Measurements from ENCODE around the gene LSM5.

Gene LSM5

DNA sequence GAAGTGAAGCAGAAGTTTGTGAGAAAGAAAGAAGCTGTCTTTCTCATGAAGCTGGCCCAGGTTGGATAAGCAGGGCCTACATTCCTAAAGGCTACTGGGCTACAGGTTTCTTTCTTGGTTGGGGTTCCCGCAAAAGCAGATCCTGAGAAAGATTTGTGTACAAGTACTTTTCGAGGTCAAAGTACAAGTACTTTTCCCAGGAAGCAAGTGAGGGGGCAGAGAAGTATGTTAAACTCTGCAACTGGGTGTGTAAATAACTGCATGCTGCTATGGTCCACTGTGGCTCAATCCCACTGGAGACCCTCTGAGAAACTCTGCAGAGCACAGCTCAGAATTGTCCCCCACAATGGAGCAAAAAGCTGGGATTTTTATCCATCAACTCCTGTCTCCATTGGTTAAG lies 28.7 kb downstream of the LSM5 start:
- TF ChIP-seq, protein P1, sequence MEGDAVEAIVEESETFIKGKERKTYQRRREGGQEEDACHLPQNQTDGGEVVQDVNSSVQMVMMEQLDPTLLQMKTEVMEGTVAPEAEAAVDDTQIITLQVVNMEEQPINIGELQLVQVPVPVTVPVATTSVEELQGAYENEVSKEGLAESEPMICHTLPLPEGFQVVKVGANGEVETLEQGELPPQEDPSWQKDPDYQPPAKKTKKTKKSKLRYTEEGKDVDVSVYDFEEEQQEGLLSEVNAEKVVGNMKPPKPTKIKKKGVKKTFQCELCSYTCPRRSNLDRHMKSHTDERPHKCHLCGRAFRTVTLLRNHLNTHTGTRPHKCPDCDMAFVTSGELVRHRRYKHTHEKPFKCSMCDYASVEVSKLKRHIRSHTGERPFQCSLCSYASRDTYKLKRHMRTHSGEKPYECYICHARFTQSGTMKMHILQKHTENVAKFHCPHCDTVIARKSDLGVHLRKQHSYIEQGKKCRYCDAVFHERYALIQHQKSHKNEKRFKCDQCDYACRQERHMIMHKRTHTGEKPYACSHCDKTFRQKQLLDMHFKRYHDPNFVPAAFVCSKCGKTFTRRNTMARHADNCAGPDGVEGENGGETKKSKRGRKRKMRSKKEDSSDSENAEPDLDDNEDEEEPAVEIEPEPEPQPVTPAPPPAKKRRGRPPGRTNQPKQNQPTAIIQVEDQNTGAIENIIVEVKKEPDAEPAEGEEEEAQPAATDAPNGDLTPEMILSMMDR (IDR thresholded peaks at IDR 0.05): no peak
- H3K9me3 ChIP-seq: no peaks in the 10 kb centered on the region
- no peaks in the 10 kb centered on the region for H3K36me3 ChIP-seq
- no peaks in the 10 kb centered on the region for H3K4me1 ChIP-seq (ENCODE audit: control insufficient read depth in 1 of 2, insufficient read depth in 1 of 2, low read depth in 1 of 2, low read length in 1 of 2)
- no peak overlapping the region for H3K4me3 ChIP-seq (ENCODE audit: low read depth in 1 of 2, low read length in 1 of 2)
- no peaks in the 10 kb centered on the region for H3K27me3 ChIP-seq
- H3K27ac ChIP-seq: no peak overlapping the region

DNA sequence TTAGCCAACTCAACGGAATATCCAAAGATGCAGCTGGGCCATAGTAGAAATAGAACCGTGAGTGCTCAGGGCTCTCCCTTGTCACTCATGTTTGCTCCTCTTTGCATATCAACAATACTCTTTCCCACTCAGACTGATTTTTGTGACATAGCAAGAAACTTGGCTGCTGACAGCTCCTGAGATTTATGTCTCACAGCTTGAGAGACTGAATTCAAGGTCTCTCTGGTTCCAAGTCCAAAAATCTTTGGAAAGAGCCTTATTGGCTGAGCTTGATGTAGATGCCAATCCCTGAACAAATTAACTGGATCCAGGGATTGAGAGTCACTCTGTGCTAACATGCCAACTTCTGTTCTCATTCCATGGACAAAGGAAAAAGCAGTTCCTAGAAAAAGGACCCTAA lies 30.4 kb downstream of the LSM5 start:
- Histone ChIP-seq H3K27ac (no peak overlapping the region), H3K4me3 (ENCODE audit: low read depth in 1 of 2, low read length in 1 of 2) (no peak overlapping the region), H3K36me3 (no peaks in the 10 kb centered on the region), H3K4me1 (ENCODE audit: control insufficient read depth in 1 of 2, insufficient read depth in 1 of 2, low read depth in 1 of 2, low read length in 1 of 2) (no peaks in the 10 kb centered on the region), H3K27me3 (peaks cover 6% of the 10 kb centered on the region), H3K9me3 (no peaks in the 10 kb centered on the region)
- TF ChIP-seq, protein P1 (IDR thresholded peaks at IDR 0.05): no peak

DNA sequence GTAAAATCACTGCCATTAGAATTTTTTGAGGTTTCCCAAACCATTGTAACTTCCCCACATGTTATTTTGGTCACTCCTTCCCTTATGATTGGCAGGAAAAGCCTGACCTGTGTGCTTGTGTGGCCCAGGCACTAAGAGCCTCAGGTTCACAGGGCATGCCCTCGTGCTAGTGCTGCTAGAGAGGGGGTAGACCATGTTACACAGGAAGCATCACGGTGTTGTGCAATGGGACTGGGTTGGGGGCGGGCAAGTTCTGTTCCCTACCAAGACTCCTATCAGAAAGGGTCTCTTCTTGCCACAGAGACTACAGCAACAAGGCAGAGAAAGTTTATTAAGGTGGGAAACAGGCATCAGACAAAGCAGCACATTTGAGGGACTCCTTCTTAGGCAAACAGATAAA lies 32.2 kb downstream of the LSM5 start:
- H3K9me3 ChIP-seq: no peaks in the 10 kb centered on the region
- peaks cover 23% of the 10 kb centered on the region for H3K27me3 ChIP-seq
- H3K27ac ChIP-seq: no peak overlapping the region
- no peak overlapping the region for H3K4me3 ChIP-seq (ENCODE audit: low read depth in 1 of 2, low read length in 1 of 2)
- no peaks in the 10 kb centered on the region for H3K4me1 ChIP-seq (ENCODE audit: control insufficient read depth in 1 of 2, insufficient read depth in 1 of 2, low read depth in 1 of 2, low read length in 1 of 2)
- no peaks in the 10 kb centered on the region for H3K36me3 ChIP-seq
- TF ChIP-seq, protein P1 (IDR thresholded peaks at IDR 0.05): no peak

DNA sequence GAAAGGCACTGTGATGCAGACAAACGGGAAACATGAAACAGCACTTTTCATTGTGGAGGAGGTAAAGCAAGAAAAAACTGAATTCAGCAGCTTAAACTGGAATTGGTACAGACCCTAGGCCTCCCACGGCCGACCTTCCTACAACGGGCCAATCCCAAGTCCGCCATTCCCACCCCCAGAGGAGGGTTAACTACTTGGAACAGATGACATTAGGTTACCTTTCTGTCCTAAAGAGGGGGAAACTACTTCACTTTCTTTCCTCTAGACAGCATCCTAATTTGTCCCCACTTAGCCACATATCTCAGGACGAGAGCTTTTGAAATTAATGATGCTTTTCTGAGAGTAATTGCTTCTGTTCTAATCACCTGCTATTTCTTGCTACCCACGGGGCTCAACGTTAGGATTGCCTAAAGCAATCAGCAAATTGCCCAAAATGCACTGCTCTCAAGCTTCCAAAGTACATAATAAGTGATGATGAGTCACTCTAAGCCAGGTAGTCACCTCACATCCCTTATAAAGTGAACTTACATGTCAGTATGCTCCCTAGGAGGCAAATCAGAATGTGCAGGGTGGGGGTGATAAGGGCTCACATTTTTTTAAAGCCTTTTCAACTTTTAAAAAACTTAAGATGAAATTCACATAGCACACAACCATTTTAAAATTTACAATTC lies 36.7 kb downstream of the LSM5 start:
- TF ChIP-seq, protein P1 (IDR thresholded peaks at IDR 0.05): no peak
- Histone ChIP-seq H3K4me3 (ENCODE audit: low read depth in 1 of 2, low read length in 1 of 2) (no peak overlapping the region), H3K27me3 (peaks cover 27% of the 10 kb centered on the region), H3K9me3 (no peaks in the 10 kb centered on the region), H3K4me1 (ENCODE audit: control insufficient read depth in 1 of 2, insufficient read depth in 1 of 2, low read depth in 1 of 2, low read length in 1 of 2) (no peaks in the 10 kb centered on the region), H3K36me3 (no peaks in the 10 kb centered on the region), H3K27ac (no peak overlapping the region)

DNA sequence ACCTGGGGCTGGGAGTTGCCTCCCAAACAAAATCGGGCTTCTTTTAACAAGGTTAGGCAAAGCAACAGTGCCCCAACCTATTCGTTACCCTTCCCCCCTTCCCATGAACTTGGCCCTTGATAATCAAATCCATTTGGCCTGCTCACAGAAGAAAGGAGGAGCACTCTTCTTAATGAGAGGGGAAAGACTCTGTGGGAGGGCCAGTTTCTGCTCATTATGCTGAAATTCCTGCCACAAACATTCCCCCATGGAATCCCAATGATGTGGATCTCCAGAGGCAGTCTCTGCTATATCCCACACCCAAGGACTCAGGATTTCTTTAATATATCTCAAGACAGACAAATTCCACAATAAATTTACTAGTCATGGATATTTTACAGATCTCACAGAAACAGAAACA lies 43.0 kb downstream of the LSM5 start:
- Histone ChIP-seq H3K4me3 (ENCODE audit: low read depth in 1 of 2, low read length in 1 of 2) (no peak overlapping the region), H3K4me1 (ENCODE audit: control insufficient read depth in 1 of 2, insufficient read depth in 1 of 2, low read depth in 1 of 2, low read length in 1 of 2) (no peaks in the 10 kb centered on the region), H3K27me3 (no peaks in the 10 kb centered on the region), H3K9me3 (no peaks in the 10 kb centered on the region), H3K27ac (no peak overlapping the region), H3K36me3 (no peaks in the 10 kb centered on the region)
- TF ChIP-seq, protein P1 (IDR thresholded peaks at IDR 0.05): no peak
